HG02642 (cell line): ENCODE measurements around the gene SND1.
"Not testable (repeated sequence)": the region's sequence is repeated elsewhere in the genome, so short reads cannot be mapped to it uniquely, and the experiment has no call there.

Source experiments
- ATAC-seq: cut with Tn5 transposase; IDR thresholded peaks from one replicate; pipeline ENCODE4 v1.9.1; 2021; ENCODE audit warnings: mild to moderate bottlenecking; ENCODE audit not compliant: unreplicated experiment, poor library complexity

SND1 gene

GRCh38 chr7:128093614-128094570 is 441.9 kb downstream of the SND1 start:
- ATAC-seq: no peak

- no peak for ATAC-seq
These were observed 442.7 kb downstream of the SND1 start for GRCh38 chr7:128094686-128095085.

GRCh38 chr7:128097211-128097731 is 445.3 kb downstream of the SND1 start:
- no peak for ATAC-seq

DNA sequence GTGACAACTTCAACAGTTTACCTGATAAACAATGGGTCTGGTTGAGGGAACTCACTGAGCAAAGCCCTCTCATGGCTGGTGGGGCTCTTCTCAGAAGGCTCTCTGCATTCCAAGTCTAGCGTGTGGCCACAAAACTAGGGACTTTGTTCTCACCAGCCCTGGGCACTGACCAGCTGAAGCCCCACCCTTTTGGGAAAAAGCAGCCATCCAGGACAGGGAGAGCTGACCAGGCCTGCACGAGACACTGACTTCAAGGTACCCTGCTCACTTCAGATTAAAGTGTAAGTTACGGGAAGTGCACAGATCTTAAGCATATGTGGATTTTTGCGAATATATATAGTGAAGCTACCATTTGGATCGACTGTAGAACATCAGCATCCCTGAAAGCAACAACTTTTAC is 446.6 kb downstream of the SND1 start:
- ATAC-seq: no peak

DNA sequence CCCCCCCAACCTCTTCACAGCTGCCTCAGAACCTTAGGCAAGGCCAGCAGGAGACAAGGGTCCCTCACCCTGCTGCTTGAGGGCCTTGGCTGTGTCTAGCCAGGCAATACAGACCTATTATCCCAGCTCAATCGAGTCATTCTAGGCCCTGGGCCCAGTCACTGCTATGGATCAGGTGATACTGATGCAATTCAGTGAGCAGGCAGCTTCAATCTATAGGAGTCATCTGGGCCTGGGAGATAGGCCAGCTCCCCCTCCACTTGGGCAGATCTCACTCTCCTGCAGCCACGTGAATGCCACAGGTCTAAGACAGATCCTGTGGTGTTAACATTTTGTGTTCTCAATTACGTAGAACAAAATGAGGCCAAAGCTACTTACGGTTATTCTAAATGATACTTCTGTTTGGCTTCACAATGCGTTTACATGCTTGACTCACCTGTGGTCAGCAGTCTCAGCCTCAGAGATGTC is 447.2 kb downstream of the SND1 start:
- ATAC-seq: no peak

GRCh38 chr7:128100225-128100948 is 448.4 kb downstream of the SND1 start:
- ATAC-seq: no peak

GRCh38 chr7:128100949-128101713 is 449.1 kb downstream of the SND1 start:
- no peak for ATAC-seq

- no peak for ATAC-seq
These were observed 450.7 kb downstream of the SND1 start for GRCh38 chr7:128102490-128103291.

DNA sequence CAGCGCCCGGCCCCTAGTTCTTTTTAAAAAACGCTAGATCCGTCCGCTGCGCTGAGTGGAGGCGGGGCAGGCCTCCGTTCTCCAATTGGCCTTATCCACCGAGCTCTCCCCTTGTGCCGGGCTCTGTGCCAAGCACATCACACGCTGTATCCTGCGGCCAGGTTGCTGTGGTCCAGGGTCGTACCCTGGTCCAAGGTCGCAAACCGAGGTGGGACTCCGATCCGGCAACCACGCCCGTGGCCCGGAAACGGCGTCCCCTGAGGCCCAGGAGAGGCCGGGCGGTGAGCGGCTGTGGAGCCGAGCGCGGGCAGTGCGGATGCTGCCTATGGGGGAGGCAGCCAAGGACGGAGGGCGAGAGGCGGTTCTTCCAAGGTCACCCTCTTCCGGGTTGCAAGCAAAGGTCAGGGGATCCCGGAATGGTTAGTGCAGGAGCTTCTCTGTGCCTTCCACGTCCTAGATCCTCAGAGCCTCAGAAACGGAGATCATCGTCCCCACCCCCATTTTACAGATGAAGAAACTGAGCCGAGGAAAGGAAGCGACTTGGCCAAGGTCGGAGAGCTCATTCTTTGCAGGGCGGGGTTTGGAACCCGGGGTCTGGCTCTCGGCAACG is 451.6 kb downstream of the SND1 start:
- no peak for ATAC-seq

DNA sequence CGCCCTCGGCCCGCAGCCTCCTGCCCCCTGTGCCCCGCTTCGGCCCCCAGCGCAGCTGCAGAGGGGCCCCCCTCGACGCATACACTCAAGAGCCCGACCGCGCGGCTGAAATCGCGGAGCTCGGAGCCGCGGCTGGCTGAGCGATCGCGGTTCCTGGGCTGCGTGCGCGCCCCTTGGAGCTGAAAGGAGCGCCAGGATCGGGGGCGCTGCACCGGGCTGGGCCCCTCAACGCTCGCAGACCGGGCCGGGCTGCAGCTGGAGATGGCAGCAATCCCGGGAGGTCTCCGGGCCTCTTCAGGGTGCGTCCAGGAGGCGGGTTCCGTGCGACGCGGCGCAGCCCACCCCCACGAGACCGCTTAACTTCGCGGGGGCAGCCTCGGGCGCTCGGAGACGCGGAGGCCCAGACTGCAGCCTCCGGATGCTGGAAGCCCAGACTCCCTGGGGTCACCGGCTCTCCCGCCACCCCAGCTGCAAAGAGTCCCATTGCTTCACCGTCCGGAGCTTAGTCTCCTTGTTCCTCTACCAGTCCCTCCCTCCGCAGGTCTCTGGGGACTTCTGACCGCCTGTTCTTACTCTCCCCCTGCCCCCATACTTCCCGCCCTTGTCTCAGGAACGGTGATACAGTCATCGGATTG is 452.2 kb downstream of the SND1 start:
- no peak for ATAC-seq

DNA sequence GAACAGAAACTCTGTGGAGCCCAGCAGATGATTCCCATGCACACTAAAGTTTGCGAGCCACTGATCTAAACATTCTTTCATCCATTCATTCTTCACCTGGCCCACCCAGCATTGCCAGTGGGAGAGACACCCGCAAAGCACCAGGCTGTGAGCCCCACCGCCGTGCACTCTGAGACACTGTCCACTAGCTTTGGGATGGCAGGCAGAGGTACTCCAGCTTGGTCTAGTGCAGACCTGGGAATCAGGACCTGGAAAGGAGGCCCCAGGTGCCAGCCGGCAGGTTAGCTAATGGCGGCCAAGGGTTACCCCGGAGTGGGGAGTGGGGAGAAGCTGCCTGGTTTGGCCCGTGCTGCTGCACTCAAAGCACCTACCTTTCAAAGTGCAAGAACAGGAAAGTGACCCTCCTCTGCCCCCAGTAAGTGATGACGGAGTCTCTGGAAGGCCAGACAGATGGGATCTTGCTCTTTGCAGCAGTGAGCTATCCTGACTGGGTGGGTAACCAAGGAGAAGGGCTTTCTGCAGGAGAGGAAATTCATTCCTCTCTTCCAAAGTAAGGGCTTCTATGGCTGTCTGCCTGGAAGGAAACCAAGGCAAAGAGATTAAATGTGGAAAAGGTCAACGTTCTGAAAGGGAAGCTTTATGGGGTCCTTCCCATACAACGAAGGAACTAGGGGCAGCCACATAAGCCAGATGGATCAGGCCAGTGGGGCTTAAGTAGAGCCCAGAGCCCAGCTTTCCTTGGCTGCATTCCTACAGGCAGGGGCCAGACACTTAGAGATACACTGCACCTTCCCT is 453.4 kb downstream of the SND1 start:
- no peak for ATAC-seq

DNA sequence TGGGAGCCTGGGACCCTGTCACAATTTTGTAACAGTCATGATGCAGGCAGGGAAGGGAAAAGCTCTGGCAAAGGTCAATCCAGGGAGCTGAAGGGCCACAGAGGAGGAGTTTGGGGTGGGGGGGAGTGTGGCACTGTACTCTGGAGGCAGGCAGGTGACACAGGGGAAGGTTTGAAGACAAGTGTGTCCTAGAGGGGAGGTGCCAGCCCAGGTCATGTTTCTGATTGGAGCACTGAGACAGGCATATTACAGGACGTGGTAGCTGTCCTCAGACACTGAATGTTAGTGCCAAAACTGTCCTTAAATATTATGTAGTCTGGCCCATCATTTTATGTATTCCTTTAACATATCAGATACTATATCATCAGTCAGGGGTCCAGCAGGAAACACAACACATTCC is 454.8 kb downstream of the SND1 start:
- no peak for ATAC-seq

GRCh38 chr7:128107516-128107915 is 455.5 kb downstream of the SND1 start:
- not testable (repeated sequence) for ATAC-seq

DNA sequence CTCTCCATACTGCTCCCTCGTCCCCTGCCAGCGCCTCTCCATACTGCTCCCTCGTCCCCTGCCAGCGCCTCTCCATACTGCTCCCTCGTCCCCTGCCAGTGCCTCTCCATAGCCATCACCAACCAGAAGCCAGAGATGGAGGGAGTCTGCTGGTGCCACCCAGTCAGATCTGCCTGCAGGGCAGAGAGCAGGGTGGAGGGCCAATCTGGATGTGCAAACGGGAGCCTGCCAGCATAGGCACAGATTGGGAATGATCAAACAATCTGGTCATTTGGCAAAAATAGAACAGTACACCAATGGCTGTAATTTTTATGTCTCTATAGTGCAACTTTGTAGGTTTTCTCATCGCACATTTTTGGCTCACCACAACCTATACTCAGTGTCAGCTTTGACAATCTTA is 456.1 kb downstream of the SND1 start:
- no peak for ATAC-seq

- ATAC-seq: peak; percentile 87
These were observed 456.8 kb downstream of the SND1 start for GRCh38 chr7:128108641-128109423.

DNA sequence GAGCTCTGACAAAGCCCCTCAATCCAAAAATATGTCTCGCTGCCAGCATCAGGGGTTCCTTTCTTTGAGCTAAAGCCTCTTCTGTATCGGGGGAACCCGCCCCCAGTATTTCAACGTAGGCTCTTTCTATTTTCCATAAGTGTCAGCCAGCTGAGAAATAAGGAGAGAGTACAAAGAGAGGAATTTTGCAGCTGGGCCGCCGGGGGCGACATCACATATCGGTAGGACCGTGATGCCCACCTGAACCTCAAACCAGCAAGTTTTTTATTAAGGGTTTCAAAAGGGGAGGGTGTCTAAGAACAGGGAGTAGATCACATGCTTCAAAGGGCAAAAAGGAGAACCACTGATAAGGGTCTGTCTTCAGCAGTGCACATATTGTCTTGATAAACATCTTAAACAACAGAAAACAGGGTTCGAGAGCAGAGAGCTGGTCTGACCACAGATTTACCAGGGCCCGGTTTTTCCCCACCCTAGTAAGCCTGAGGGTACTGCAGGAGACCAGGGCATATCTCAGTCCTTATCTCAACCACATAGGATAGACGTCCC is 457.5 kb downstream of the SND1 start:
- ATAC-seq: not testable (repeated sequence)
